MM.1S (cell line): ENCODE results near the gene TDRD1.

Source experiments
- DNase-seq: peaks from one replicate; pipeline ENCODE4 v3.0.0-alpha.2; 2015
- H2AFZ ChIP-seq: fragments of 300-600 bp; sonication (generic); 2 replicates; pipeline ENCODE4 v1.6.0; 2016; ENCODE audit warnings: antibody characterized with exemption, low read length
- H3F3A ChIP-seq: fragments of 300-600 bp; sonication (generic); 2 replicates; pipeline ENCODE4 v1.6.1; 2016; ENCODE audit warnings: mild to moderate bottlenecking, antibody characterized with exemption, low read length, moderate library complexity, mixed read lengths; ENCODE audit not compliant: insufficient read depth
- H3K27ac ChIP-seq: fragments of 300-600 bp; sonication (generic); 2 replicates; pipeline ENCODE4 v1.5.1; 2016; ENCODE audit warnings: mild to moderate bottlenecking, low read length
- H3K27me3 ChIP-seq: fragments of 300-600 bp; sonication (generic); replicated peaks from 2 replicates; pipeline ENCODE4 v1.6.0; 2016; ENCODE audit warnings: low read length; ENCODE audit not compliant: insufficient read depth
- H3K36me3 ChIP-seq: fragments of 300-600 bp; sonication (generic); replicated peaks from 2 replicates; pipeline ENCODE4 v1.6.1; 2016; ENCODE audit warnings: mild to moderate bottlenecking, low read length, mixed read lengths; ENCODE audit not compliant: insufficient read depth
- H3K4me1 ChIP-seq: fragments of 300-600 bp; sonication (generic); 2 replicates; pipeline ENCODE4 v1.6.1; 2016; ENCODE audit warnings: low read length, mixed read lengths
- H3K4me2 ChIP-seq: fragments of 300-600 bp; sonication (generic); 2 replicates; pipeline ENCODE4 v1.6.0; 2016; ENCODE audit warnings: low read depth, low read length
- H3K4me3 ChIP-seq: fragments of 300-600 bp; sonication (generic); 2 replicates; pipeline ENCODE4 v1.5.1; 2016; ENCODE audit warnings: low read length, mixed read lengths
- H3K79me2 ChIP-seq: fragments of 300-600 bp; sonication (generic); 2 replicates; pipeline ENCODE4 v1.6.1; 2016; ENCODE audit warnings: mixed run types, low read length, mixed read lengths
- H3K9ac ChIP-seq: fragments of 300-600 bp; sonication (generic); 2 replicates; pipeline ENCODE4 v1.6.1; 2016; ENCODE audit warnings: low read length, mixed read lengths
- H3K9me2 ChIP-seq: fragments of 300-600 bp; sonication (generic); replicated peaks from 2 replicates; pipeline ENCODE4 v1.6.1; 2016; ENCODE audit warnings: mild to moderate bottlenecking, low read length, mixed read lengths; ENCODE audit not compliant: insufficient read depth
- H3K9me3 ChIP-seq: fragments of 300-600 bp; sonication (generic); replicated peaks from 2 replicates; pipeline ENCODE4 v1.6.1; 2016; ENCODE audit warnings: mild to moderate bottlenecking, low read length, mixed read lengths; ENCODE audit not compliant: insufficient read depth
- H4K20me1 ChIP-seq: fragments of 300-600 bp; sonication (generic); 2 replicates; pipeline ENCODE4 v1.6.1; 2016; ENCODE audit warnings: mild to moderate bottlenecking, low read length, moderate library complexity, mixed read lengths; ENCODE audit not compliant: insufficient read depth
- EZH2 ChIP-seq: fragments of 300-600 bp; sonication (generic); optimal IDR thresholded peaks from 2 replicates; pipeline ENCODE3; 2017; ENCODE audit warnings: low read depth, mild to moderate bottlenecking, antibody characterized with exemption, low read length, mixed read lengths
- EZH2phosphoT487 ChIP-seq: fragments of 300-600 bp; sonication (generic); IDR thresholded peaks from 2 replicates; pipeline ENCODE4 v1.6.1; 2018; ENCODE audit warnings: antibody characterized with exemption, low read length
- TF ChIP-seq, protein P1 (sequence below): fragments of 300-600 bp; sonication (generic); IDR thresholded peaks from 2 replicates; pipeline ENCODE4 v1.5.1; 2016; ENCODE audit warnings: antibody characterized with exemption, low read length, mixed read lengths

The TDRD1 gene

DNA sequence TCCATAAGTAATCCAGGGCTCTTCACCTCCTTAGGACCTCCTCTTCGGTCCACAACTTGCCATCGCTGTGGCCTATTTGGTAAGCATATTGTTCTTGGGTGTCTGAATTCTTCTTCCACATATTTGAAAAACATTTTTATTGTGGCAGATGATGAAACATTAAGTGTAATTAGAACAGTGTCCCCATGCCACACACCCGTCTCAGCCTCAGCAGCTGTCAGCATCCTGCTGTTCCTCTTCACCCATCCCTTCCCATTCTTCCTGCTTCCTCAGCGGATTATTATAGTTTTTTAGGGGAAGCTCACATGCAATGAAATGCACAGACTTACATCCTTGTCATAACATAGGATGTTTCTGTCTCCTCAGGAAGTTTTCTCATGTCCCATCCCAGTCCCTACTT lies 20.1 kb downstream of the TDRD1 start:
- no peak overlapping the region for H2AFZ ChIP-seq
- H3F3A ChIP-seq, result no peaks in the 10 kb centered on the region
- DNase-seq, result no peak
- no peaks in the 10 kb centered on the region for H4K20me1 ChIP-seq
- TF ChIP-seq EZH2phosphoT487, result no peak
- no peak for TF ChIP-seq EZH2
- no peak overlapping the region for H3K4me3 ChIP-seq
- no peak overlapping the region for H3K9ac ChIP-seq
- H3K79me2 ChIP-seq, result no peaks in the 10 kb centered on the region
- H3K9me2 ChIP-seq, result no peaks in the 10 kb centered on the region
- H3K4me1 ChIP-seq, result 0 out of 2 replicates have a peak, but pooled peaks cover 8% of the 10 kb centered on the region
- no peak overlapping the region for H3K4me2 ChIP-seq
- H3K27ac ChIP-seq, result no peak overlapping the region
- no peaks in the 10 kb centered on the region for H3K27me3 ChIP-seq
- no peaks in the 10 kb centered on the region for H3K9me3 ChIP-seq
- H3K36me3 ChIP-seq, result no peaks in the 10 kb centered on the region

DNA sequence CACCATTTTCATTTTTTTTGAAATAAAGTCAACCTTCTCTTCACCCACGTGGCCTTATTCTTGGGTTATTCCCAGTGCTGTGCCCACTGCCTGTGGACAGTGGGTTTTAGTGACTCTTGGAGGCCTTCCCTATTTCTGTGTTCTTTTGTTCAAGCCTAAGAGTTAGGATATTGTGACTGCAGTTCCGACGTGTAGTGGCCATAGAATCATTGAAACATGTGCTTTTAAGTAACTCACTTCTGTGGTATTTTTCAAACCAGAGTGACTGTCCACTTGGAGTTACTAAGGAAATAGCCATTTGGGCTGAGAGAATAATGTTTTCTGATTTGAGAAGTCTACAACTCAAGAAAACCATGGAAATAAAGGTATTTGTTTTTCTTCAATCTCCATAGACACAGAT lies 23.7 kb downstream of the TDRD1 start:
- H3K9me2 ChIP-seq, result no peaks in the 10 kb centered on the region
- no peaks in the 10 kb centered on the region for H3K9me3 ChIP-seq
- H3K27me3 ChIP-seq, result no peaks in the 10 kb centered on the region
- TF ChIP-seq EZH2phosphoT487 (no peak), EZH2 (no peak)
- TF ChIP-seq, protein P1, sequence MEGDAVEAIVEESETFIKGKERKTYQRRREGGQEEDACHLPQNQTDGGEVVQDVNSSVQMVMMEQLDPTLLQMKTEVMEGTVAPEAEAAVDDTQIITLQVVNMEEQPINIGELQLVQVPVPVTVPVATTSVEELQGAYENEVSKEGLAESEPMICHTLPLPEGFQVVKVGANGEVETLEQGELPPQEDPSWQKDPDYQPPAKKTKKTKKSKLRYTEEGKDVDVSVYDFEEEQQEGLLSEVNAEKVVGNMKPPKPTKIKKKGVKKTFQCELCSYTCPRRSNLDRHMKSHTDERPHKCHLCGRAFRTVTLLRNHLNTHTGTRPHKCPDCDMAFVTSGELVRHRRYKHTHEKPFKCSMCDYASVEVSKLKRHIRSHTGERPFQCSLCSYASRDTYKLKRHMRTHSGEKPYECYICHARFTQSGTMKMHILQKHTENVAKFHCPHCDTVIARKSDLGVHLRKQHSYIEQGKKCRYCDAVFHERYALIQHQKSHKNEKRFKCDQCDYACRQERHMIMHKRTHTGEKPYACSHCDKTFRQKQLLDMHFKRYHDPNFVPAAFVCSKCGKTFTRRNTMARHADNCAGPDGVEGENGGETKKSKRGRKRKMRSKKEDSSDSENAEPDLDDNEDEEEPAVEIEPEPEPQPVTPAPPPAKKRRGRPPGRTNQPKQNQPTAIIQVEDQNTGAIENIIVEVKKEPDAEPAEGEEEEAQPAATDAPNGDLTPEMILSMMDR, result no peak
- no peaks in the 10 kb centered on the region for H3K4me1 ChIP-seq
- no peaks in the 10 kb centered on the region for H3K36me3 ChIP-seq
- H2AFZ ChIP-seq, result no peak overlapping the region
- H3K9ac ChIP-seq, result no peak overlapping the region
- no peak overlapping the region for H3K27ac ChIP-seq
- H4K20me1 ChIP-seq, result no peaks in the 10 kb centered on the region
- no peak overlapping the region for H3K4me3 ChIP-seq
- DNase-seq, result no peak
- H3K79me2 ChIP-seq, result no peaks in the 10 kb centered on the region
- no peak overlapping the region for H3K4me2 ChIP-seq
- H3F3A ChIP-seq, result no peaks in the 10 kb centered on the region

DNA sequence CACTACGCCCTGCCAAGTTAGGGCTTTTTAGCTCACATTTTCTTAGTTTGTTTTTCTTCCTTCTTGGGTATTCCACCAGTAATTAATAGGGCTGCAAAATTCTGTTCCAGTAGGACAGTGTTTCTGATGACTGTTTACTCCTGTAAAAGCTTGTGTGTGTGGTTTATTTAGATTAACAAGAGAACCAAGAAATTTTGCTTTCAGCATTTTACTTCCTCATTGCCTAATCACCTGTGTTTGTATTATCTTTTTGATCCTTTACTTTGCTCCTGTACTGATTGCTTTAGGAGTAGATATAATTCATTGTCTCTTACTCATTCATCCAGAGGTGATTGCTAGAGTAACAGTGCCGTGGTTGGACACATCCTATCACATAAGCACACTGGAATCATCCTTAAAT lies 27.7 kb downstream of the TDRD1 start:
- no peak overlapping the region for H3K9ac ChIP-seq
- TF ChIP-seq EZH2 (no peak), EZH2phosphoT487 (no peak)
- TF ChIP-seq, protein P1, result no peak
- H3K9me2 ChIP-seq, result no peaks in the 10 kb centered on the region

DNA sequence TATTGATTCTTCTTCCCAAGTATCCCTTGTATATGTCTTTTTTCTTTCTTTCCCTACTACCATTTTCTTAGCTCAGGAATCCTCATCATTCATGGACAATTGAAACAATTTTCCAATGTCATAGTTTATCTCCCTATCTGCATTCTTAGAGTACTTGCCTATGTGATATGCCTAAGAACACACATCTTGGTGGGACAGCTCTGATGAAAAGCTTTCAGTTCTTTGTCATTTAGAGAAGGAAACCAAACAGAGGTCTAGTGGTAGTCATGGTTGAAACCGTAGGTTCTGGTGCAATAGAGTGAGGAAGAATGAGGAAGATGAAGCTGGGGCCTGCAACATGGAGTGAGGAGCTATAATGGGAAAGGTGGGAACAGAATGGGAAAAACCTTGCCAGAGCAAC lies 28.2 kb downstream of the TDRD1 start:
- Histone ChIP-seq H3K4me2 (no peak overlapping the region), H3K4me3 (no peak overlapping the region), H3K9ac (no peak overlapping the region), H2AFZ (no peak overlapping the region), H3K4me1 (no peaks in the 10 kb centered on the region), H3K9me3 (no peaks in the 10 kb centered on the region), H3K36me3 (no peaks in the 10 kb centered on the region), H3F3A (no peaks in the 10 kb centered on the region), H3K9me2 (no peaks in the 10 kb centered on the region), H3K27ac (no peak overlapping the region), H3K79me2 (no peaks in the 10 kb centered on the region), H3K27me3 (no peaks in the 10 kb centered on the region), H4K20me1 (no peaks in the 10 kb centered on the region)
- TF ChIP-seq EZH2 (no peak), EZH2phosphoT487 (no peak)
- TF ChIP-seq, protein P1, result no peak
- no peak for DNase-seq

More for the DNA sequence above, 27.7 kb downstream of the TDRD1 start:
- no peaks in the 10 kb centered on the region for H3K36me3 ChIP-seq
- H4K20me1 ChIP-seq, result no peaks in the 10 kb centered on the region
- no peaks in the 10 kb centered on the region for H3K4me1 ChIP-seq
- H3K79me2 ChIP-seq, result no peaks in the 10 kb centered on the region
- no peak overlapping the region for H3K4me3 ChIP-seq
- DNase-seq, result no peak
- H3K27me3 ChIP-seq, result no peaks in the 10 kb centered on the region
- no peak overlapping the region for H2AFZ ChIP-seq
- H3K27ac ChIP-seq, result no peak overlapping the region
- H3F3A ChIP-seq, result no peaks in the 10 kb centered on the region
- H3K4me2 ChIP-seq, result no peak overlapping the region
- no peaks in the 10 kb centered on the region for H3K9me3 ChIP-seq
